Natural killer cell (primary cell): ENCODE measurements around the gene PPP1R16B. TPM values are rescaled to one million over a fixed set of nuclear protein-coding genes. Genes with fewer than 3 reads are reported as not detected.

Experiments
- ATAC-seq, 3 donors: fragments of 150-1000 bp in 2 of 3; fragments of 200-7000 bp in 1 of 3; cut with Tn5 transposase; 1 replicate in 1 of 3; 2 replicates in 2 of 3; pipeline ENCODE4 v1.10.0; 2021; ENCODE audit warnings: mild to moderate bottlenecking in 2 of 3, moderate library complexity in 2 of 3
- DNase-seq, 2 donors: peaks; one replicate each; pipeline versions ENCODE4 v3.0.0 to v3.0.0-alpha.2; 2013 to 2021; ENCODE audit warnings: mixed read lengths in 1 of 2
- H3K27ac ChIP-seq: one replicate; pipeline ENCODE4 v1.5.1; 2013; ENCODE audit warnings: mild to moderate bottlenecking, low read length
- H3K27me3 ChIP-seq: one replicate; pipeline ENCODE4 v1.6.1; 2013; ENCODE audit warnings: low read length; ENCODE audit not compliant: control insufficient read depth, insufficient read depth
- H3K36me3 ChIP-seq: one replicate; pipeline ENCODE4 v1.6.1; 2013; ENCODE audit warnings: low read length; ENCODE audit not compliant: control insufficient read depth, insufficient read depth
- H3K4me1 ChIP-seq: one replicate; pipeline ENCODE4 v1.6.1; 2013; ENCODE audit warnings: low read length; ENCODE audit not compliant: control insufficient read depth, insufficient read depth
- H3K4me3 ChIP-seq: one replicate; pipeline ENCODE4 v1.5.1; 2013; ENCODE audit warnings: low read length
- H3K9me3 ChIP-seq: one replicate; pipeline ENCODE4 v1.6.1; 2013; ENCODE audit warnings: low read length; ENCODE audit not compliant: control insufficient read depth, insufficient read depth
- H3K27ac Mint-ChIP-seq, 2 donors: one replicate each; pipeline ENCODE4 v1.8.0; 2022; ENCODE audit warnings: mild to moderate bottlenecking in 2 of 2, mixed read lengths in 2 of 2, moderate library complexity in 1 of 2
- H3K27me3 Mint-ChIP-seq, 2 donors: one replicate each; pipeline ENCODE4 v1.8.0; 2022; ENCODE audit warnings: low read depth in 2 of 2, mixed read lengths in 2 of 2
- H3K36me3 Mint-ChIP-seq: one replicate; pipeline ENCODE4 v1.8.0; 2022; ENCODE audit warnings: mixed read lengths
- H3K4me1 Mint-ChIP-seq, 2 donors: one replicate each; pipeline ENCODE4 v1.8.0; 2022; ENCODE audit warnings: mixed read lengths in 2 of 2
- H3K4me3 Mint-ChIP-seq: one replicate; pipeline ENCODE4 v1.8.0; 2022; ENCODE audit warnings: mild to moderate bottlenecking, moderate library complexity, mixed read lengths
- H3K9me3 Mint-ChIP-seq, 2 donors: one replicate each; pipeline ENCODE4 v1.8.0; 2022; ENCODE audit warnings: mixed read lengths in 2 of 2
- WGBS: methylation state at CpG from one replicate; pipeline ENCODE4 v1.1.7; 2013; ENCODE audit warnings: missing lambda C conversion rate; ENCODE audit not compliant: insufficient coverage; 5-methylcytosine and 5-hydroxymethylcytosine counted together
- intact Hi-C: fragments of 100-400 bp; cut with micrococcal nuclease; formaldehyde crosslinking; loops from one replicate; pipeline ENCODE4 v1.14.2; 2022
- total RNA-seq, 4 donors: library from RNA; stranded (reverse); fragments of 120-200 nt in 1 of 4; gene quantifications; one replicate each; pipeline versions ENCODE4 v1.2.3 to v1.2.4, GENCODE V29; 2013 to 2022
- TF ChIP-seq, protein P1 (sequence below): fragments of 200-600 bp; IDR thresholded peaks from one replicate; pipeline ENCODE4 v1.8.0; 2022; ENCODE audit warnings: antibody characterized with exemption

PPP1R16B gene
- total RNA-seq, 3 donors from 2014 or later (not counting 1 experiment from before 2014, with no cell fraction given), result 52.0 to 62.3 (median 53.7) TPM

DNA sequence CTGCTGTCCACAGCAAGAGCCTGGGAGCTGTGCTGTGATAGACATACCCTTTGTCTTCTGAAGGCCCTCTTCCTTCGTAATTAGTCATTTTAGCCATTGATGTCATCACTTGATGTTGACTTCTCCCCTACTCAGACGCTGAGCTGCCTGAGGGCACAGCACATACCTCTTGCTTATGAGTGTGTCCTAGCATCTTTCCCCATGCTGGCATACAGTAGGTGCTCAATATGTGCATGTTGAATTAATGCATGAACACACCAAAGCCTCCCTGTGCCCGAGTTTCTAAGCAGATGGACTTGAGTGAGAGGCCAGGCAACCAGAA lies 85.0 kb downstream of the PPP1R16B start:
- Mint-ChIP-seq H3K4me3 (no peak overlapping the region), H3K36me3 (no peaks in the 10 kb centered on the region), H3K27me3 (no peaks in the 10 kb centered on the region), H3K9me3 (no peaks in the 10 kb centered on the region), H3K27ac (peak overlapping the region; percentile 80 to 82), H3K4me1 (peaks cover 46 to 58% of the 10 kb centered on the region in 2 donors)
- Histone ChIP-seq H3K27ac (no peak overlapping the region), H3K36me3 (peaks cover 12% of the 10 kb centered on the region), H3K4me3 (no peak overlapping the region), H3K27me3 (no peaks in the 10 kb centered on the region), H3K4me1 (peaks cover 41% of the 10 kb centered on the region), H3K9me3 (no peaks in the 10 kb centered on the region)
- 83% methylated on average over 3 of the region's 3 CpGs for WGBS
- DNase-seq, result no peak
- intact Hi-C loops, result loop anchor here (5.0 kb wide), 2 partner anchors 33 to 48 kb away; no protein-coding TSS in a partner anchor
- no peak for ATAC-seq
- TF ChIP-seq, protein P1, sequence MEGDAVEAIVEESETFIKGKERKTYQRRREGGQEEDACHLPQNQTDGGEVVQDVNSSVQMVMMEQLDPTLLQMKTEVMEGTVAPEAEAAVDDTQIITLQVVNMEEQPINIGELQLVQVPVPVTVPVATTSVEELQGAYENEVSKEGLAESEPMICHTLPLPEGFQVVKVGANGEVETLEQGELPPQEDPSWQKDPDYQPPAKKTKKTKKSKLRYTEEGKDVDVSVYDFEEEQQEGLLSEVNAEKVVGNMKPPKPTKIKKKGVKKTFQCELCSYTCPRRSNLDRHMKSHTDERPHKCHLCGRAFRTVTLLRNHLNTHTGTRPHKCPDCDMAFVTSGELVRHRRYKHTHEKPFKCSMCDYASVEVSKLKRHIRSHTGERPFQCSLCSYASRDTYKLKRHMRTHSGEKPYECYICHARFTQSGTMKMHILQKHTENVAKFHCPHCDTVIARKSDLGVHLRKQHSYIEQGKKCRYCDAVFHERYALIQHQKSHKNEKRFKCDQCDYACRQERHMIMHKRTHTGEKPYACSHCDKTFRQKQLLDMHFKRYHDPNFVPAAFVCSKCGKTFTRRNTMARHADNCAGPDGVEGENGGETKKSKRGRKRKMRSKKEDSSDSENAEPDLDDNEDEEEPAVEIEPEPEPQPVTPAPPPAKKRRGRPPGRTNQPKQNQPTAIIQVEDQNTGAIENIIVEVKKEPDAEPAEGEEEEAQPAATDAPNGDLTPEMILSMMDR, result no peak

- Mint-ChIP-seq H3K4me1 (peaks cover 38 to 50% of the 10 kb centered on the region in 2 donors), H3K27me3 (no peaks in the 10 kb centered on the region), H3K4me3 (peak overlapping the region; percentile 53), H3K9me3 (no peaks in the 10 kb centered on the region), H3K27ac (peak overlapping the region; percentile 88 to 94), H3K36me3 (no peaks in the 10 kb centered on the region)
- Histone ChIP-seq H3K4me3 (no peak overlapping the region), H3K27ac (peak overlapping the region; percentile 75), H3K9me3 (no peaks in the 10 kb centered on the region), H3K4me1 (peaks cover 40% of the 10 kb centered on the region), H3K36me3 (peaks cover 17% of the 10 kb centered on the region), H3K27me3 (no peaks in the 10 kb centered on the region)
- TF ChIP-seq, protein P1, result no peak
- DNase-seq, result no peak
- WGBS, result 68% methylated on average over 11 of the region's 11 CpGs
- no peak for ATAC-seq
- intact Hi-C loops, result loop anchor here (5.0 kb wide), 2 partner anchors 35 to 50 kb away; no protein-coding TSS in a partner anchor
Observed at GRCh38 chr20:38892091-38892981, 86.8 kb downstream of the PPP1R16B start.

- WGBS, result 40% methylated on average over 6 of the region's 6 CpGs
Observed at GRCh38 chr20:38893056-38893564, 87.6 kb downstream of the PPP1R16B start.

More at GRCh38 chr20:38893056-38893564, 87.6 kb downstream of the PPP1R16B start:
- intact Hi-C loops, result loop anchor here (1.0 to 5.0 kb wide), 5 partner anchors 20 to 247 kb away; partner anchors contain the start of gene PPP1R16B
- no peaks in the 10 kb centered on the region for H3K27me3 Mint-ChIP-seq
- DNase-seq, result peak in 1 of 2 donors; percentile 46
- peak overlapping the region; percentile 77 for H3K4me3 Mint-ChIP-seq
- H3K27ac ChIP-seq, result peak overlapping the region; percentile 75
- peaks cover 36 to 49% of the 10 kb centered on the region in 2 donors for H3K4me1 Mint-ChIP-seq
- H3K9me3 Mint-ChIP-seq, result no peaks in the 10 kb centered on the region
- H3K9me3 ChIP-seq, result no peaks in the 10 kb centered on the region
- TF ChIP-seq, protein P1, result no peak
- peaks cover 25% of the 10 kb centered on the region for H3K36me3 ChIP-seq
- no peak overlapping the region for H3K4me3 ChIP-seq
- peak overlapping the region; percentile 88 to 94 for H3K27ac Mint-ChIP-seq
- H3K27me3 ChIP-seq, result no peaks in the 10 kb centered on the region
- H3K36me3 Mint-ChIP-seq, result no peaks in the 10 kb centered on the region
- peaks cover 37% of the 10 kb centered on the region for H3K4me1 ChIP-seq
- ATAC-seq, result peak in 1 of 3 donors; percentile 23
